Esophagus muscularis mucosa (tissue), 3 donors: ENCODE results near the gene RRM1.

Source experiments
- POLR2A ChIP-seq: fragments of 450-650 bp; IDR thresholded peaks from one replicate; pipeline ENCODE4 v1.6.1; 2017; ENCODE audit warnings: antibody characterized with exemption, moderate library complexity, mild to moderate bottlenecking, low read depth
- TF ChIP-seq, protein P1 (sequence below), 3 experiments: fragments of 200-600 bp in 2 of 3; fragments of 450-650 bp in 1 of 3; sonication (generic) in 2 of 3; IDR thresholded peaks; one replicate each; pipeline ENCODE4 v1.5.1; 2017 to 2019; ENCODE audit warnings: antibody characterized with exemption in 3 of 3, mild to moderate bottlenecking in 2 of 3, moderate library complexity in 1 of 3

DNA sequence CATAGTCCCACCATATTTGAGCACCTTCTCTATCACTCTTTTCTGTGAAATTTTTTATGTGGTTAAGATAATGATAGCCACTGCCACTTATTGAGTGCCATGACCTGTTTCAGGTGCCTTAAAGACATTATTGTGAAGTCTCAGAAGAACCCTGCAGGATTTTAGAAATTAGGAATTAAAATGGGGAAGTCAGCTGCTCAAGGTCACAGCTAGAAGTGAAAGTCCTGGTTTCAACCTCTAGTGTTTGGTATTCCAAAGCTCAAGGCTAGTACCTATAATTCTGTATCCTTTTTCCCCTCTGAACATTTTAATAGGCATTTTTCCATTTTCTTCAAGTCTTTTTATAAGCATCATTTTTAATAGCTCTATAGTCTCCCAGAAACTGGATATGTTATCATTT, 9.0 kb upstream of the RRM1 start:
- TF ChIP-seq, protein P1, sequence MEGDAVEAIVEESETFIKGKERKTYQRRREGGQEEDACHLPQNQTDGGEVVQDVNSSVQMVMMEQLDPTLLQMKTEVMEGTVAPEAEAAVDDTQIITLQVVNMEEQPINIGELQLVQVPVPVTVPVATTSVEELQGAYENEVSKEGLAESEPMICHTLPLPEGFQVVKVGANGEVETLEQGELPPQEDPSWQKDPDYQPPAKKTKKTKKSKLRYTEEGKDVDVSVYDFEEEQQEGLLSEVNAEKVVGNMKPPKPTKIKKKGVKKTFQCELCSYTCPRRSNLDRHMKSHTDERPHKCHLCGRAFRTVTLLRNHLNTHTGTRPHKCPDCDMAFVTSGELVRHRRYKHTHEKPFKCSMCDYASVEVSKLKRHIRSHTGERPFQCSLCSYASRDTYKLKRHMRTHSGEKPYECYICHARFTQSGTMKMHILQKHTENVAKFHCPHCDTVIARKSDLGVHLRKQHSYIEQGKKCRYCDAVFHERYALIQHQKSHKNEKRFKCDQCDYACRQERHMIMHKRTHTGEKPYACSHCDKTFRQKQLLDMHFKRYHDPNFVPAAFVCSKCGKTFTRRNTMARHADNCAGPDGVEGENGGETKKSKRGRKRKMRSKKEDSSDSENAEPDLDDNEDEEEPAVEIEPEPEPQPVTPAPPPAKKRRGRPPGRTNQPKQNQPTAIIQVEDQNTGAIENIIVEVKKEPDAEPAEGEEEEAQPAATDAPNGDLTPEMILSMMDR (IDR thresholded peaks at IDR 0.05) = no peak
- TF ChIP-seq POLR2A = no peak
